Measurements from ENCODE around the gene KIF16B. TPM values are rescaled to one million over a fixed set of nuclear protein-coding genes. Genes with fewer than 3 reads are reported as not detected.

KIF16B gene
- total and polyA plus RNA-seq, 10 of the 15 experiments (the other 5 are each of a cell fraction or from before 2014, with no cell fraction given): 0.21 to 5.2 (median 3.0) TPM

DNA sequence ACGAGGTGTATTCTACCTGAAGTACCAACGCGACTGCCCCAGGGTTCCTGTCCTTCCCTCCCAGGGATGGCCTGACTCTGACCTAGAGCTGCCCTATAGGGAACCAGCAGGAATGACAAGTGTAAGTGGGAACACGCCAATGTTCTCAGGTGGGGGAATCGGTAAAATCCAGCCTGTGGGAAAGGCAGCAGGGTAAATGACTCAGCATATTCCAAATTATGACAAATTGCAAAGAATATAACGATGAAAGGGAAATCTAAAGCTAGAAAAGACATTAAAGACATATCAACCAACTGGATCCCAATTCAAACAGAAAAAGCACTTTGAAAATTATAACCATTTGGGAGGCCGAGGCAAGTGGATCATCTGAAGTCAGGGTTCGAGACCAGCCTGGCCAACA, 41.8 kb downstream of the KIF16B start:
- TF ChIP-seq NFYB (IDR thresholded peaks at IDR 0.05; ENCODE audit: insufficient read depth, low read depth, low read length) (no peak), TAF1 (IDR thresholded peaks at IDR 0.05; ENCODE audit: borderline replicate concordance, low read depth, low read length) (no peak), RAD51 (IDR thresholded peaks at IDR 0.05) (no peak), PML (IDR thresholded peaks at IDR 0.05; ENCODE audit: low read length) (no peak), SUZ12 (IDR thresholded peaks at IDR 0.05; ENCODE audit: unreplicated experiment) (no peak), SUPT20H (IDR thresholded peaks at IDR 0.05; ENCODE audit: borderline replicate concordance, control insufficient read depth, low read depth, low read length) (no peak), ESRRA (IDR thresholded peaks at IDR 0.05; ENCODE audit: low read length) (no peak)
- TF ChIP-seq, protein P1, sequence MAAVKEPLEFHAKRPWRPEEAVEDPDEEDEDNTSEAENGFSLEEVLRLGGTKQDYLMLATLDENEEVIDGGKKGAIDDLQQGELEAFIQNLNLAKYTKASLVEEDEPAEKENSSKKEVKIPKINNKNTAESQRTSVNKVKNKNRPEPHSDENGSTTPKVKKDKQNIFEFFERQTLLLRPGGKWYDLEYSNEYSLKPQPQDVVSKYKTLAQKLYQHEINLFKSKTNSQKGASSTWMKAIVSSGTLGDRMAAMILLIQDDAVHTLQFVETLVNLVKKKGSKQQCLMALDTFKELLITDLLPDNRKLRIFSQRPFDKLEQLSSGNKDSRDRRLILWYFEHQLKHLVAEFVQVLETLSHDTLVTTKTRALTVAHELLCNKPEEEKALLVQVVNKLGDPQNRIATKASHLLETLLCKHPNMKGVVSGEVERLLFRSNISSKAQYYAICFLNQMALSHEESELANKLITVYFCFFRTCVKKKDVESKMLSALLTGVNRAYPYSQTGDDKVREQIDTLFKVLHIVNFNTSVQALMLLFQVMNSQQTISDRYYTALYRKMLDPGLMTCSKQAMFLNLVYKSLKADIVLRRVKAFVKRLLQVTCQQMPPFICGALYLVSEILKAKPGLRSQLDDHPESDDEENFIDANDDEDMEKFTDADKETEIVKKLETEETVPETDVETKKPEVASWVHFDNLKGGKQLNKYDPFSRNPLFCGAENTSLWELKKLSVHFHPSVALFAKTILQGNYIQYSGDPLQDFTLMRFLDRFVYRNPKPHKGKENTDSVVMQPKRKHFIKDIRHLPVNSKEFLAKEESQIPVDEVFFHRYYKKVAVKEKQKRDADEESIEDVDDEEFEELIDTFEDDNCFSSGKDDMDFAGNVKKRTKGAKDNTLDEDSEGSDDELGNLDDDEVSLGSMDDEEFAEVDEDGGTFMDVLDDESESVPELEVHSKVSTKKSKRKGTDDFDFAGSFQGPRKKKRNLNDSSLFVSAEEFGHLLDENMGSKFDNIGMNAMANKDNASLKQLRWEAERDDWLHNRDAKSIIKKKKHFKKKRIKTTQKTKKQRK (IDR thresholded peaks at IDR 0.05; ENCODE audit: low read depth, low read length): no peak
- TF ChIP-seq, protein P2, sequence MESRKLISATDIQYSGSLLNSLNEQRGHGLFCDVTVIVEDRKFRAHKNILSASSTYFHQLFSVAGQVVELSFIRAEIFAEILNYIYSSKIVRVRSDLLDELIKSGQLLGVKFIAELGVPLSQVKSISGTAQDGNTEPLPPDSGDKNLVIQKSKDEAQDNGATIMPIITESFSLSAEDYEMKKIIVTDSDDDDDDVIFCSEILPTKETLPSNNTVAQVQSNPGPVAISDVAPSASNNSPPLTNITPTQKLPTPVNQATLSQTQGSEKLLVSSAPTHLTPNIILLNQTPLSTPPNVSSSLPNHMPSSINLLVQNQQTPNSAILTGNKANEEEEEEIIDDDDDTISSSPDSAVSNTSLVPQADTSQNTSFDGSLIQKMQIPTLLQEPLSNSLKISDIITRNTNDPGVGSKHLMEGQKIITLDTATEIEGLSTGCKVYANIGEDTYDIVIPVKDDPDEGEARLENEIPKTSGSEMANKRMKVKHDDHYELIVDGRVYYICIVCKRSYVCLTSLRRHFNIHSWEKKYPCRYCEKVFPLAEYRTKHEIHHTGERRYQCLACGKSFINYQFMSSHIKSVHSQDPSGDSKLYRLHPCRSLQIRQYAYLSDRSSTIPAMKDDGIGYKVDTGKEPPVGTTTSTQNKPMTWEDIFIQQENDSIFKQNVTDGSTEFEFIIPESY (IDR thresholded peaks at IDR 0.05): no peak
- ChIA-PET POLR2A (no interaction called here), CTCF (no interaction called here), RAD21 (ENCODE audit: unreplicated experiment) (no interaction called here), SMC1A (ENCODE audit: uncharacterized antibody, unreplicated experiment) (no interaction called here)
- BruUV-seq (replicated peaks): no TSS peak
- no peak overlapping the region for H3K4me2 ChIP-seq (ENCODE audit: control insufficient read depth, insufficient read depth)
- H3K4me3 ChIP-seq: no peak overlapping the region
- no peak overlapping the region for H2AFZ ChIP-seq (ENCODE audit: control insufficient read depth, low read depth, low read length)
- intact Hi-C loops (cut with micrococcal nuclease; ENCODE audit: unreplicated experiment) (no loop called here), in situ Hi-C loops (cut with MboI) (no loop called here)
- H3K79me2 ChIP-seq (ENCODE audit: control insufficient read depth, insufficient read depth, low read length): no peaks in the 10 kb centered on the region
- H3K9ac ChIP-seq (ENCODE audit: control insufficient read depth, insufficient read depth, low read length): no peak overlapping the region
- H3K9me3 ChIP-seq (replicated peaks; ENCODE audit: control insufficient read depth, insufficient read depth, low read length): no peaks in the 10 kb centered on the region
- H3K27me3 ChIP-seq (replicated peaks in 1 of 2; ENCODE audit: control insufficient read depth in 2 of 2, insufficient read depth in 2 of 2, low read length in 1 of 2): no peaks in the 10 kb centered on the region
- WGBS (ENCODE audit: insufficient coverage, insufficient replicate concordance, low lambda C conversion rate, missing lambda C conversion rate): 60% methylated on average over 8 of the region's 8 CpGs
- H4K20me1 ChIP-seq (ENCODE audit: control insufficient read depth, insufficient read depth): no peaks in the 10 kb centered on the region
- H3K36me3 ChIP-seq (ENCODE audit: control insufficient read depth in 2 of 2, insufficient read depth in 2 of 2, low read length in 1 of 2): no peaks in the 10 kb centered on the region; a peak in 1 of 4 replicates
- ATAC-seq: no peak
- H3K27ac ChIP-seq (ENCODE audit: control insufficient read depth, insufficient read depth): no peak overlapping the region
- H3K4me1 ChIP-seq (ENCODE audit: control insufficient read depth, insufficient read depth, low read length): no peaks in the 10 kb centered on the region
- no peak for FAIRE-seq
- no peak for DNase-seq (ENCODE audit: low read depth, low spot score)

Measured in GM12878 (cell line).